CD4-positive, alpha-beta T cell treated with Interleukin-15 for 4 hours (primary cell): ENCODE measurements around the gene MGAT4A.

Experiments used
- DNase-seq: peaks from one replicate; pipeline ENCODE4 v3.0.0-alpha.2; 2020; ENCODE audit warnings: low spot score

The MGAT4A gene

GRCh38 chr2:98731041-98731893, at the start of gene MGAT4A:
Gene MGAT4A (minus strand): TSS chr2:98731132. CDS start chr2:98726332, 4,800 bp downstream.
- DNase-seq: peak; percentile 79

DNA sequence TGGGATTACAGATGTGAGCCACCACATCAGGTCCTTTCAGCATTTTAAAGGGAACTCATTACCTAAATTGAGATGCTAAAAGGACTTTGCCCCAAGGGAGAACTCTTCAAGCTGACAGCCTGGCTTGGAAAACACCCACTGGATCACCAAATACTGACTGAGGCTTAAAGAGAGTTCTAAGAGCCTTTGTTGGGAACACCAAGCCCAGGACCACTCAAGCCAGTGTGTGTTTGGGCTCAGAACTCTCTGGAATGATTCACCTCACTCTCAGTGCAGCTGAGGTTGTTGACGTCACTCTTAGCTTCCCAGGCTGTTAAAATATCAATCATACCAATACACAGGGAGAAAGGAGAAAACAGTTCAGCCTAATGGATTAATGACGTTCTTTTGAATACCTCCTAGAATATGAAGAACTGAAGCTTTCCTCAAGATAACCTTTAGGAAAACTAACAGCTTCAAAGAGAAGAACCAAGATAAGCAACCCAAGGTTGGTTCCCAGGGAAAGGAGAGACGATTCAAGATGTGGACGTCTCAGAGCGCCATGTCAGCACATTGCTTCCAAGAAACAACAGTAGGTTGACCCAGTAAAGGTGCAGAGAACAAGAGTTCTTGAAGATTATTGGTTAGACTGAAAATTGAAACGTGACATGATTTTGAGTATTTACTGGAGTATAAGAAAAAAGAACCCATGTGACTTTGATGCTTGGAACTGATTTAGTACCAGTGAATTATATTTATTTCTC, 48.0 kb upstream of the MGAT4A start:
- no peak for DNase-seq

GRCh38 chr2:98778151-98778550, 47.2 kb upstream of the MGAT4A start:
- DNase-seq: no peak

- no peak for DNase-seq
These were observed 46.8 kb upstream of the MGAT4A start for GRCh38 chr2:98777710-98778109.

DNA sequence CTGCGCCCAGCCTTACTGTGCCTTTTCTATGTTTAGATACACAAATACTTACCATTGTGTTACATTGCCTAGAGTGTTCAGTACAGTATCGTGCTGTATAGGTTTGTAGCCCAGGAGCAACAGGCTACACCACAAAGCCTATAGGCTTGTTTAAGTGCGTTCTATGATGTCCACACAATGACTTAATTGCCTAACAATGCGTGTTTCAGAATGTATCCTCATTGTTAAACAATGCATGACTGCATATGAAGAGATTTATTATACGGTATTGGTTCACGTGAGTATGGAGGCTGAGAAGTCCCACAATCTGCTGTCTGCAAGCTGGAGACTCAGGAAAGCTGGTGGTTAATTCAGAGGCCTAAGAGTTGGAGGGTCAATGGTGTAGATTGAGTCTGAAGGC, 46.1 kb upstream of the MGAT4A start:
- DNase-seq: no peak

- DNase-seq: no peak
These were observed 45.2 kb upstream of the MGAT4A start for GRCh38 chr2:98776136-98776535.

GRCh38 chr2:98775146-98775986, 44.4 kb upstream of the MGAT4A start:
- no peak for DNase-seq

GRCh38 chr2:98773907-98774306, 43.0 kb upstream of the MGAT4A start:
- DNase-seq: no peak

DNA sequence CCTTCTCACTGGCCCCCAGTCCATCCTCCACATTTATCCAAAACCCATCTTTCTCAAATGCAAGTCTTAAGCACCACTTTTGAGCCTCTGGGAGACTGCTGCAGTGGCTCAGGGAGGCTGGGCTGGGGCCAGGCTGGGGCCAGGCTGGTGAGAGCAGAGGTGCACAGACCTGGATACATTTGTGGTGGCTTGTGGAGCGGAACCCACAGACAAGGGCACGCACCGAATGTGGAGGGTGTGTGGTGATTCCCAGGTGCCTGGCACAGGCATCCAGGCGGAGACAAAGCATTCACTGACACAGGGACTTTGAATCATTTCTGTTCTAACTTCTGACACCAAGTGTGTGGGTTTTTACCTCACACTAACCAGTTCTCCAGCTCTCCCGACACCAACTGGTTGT, 42.2 kb upstream of the MGAT4A start:
- DNase-seq: no peak

DNA sequence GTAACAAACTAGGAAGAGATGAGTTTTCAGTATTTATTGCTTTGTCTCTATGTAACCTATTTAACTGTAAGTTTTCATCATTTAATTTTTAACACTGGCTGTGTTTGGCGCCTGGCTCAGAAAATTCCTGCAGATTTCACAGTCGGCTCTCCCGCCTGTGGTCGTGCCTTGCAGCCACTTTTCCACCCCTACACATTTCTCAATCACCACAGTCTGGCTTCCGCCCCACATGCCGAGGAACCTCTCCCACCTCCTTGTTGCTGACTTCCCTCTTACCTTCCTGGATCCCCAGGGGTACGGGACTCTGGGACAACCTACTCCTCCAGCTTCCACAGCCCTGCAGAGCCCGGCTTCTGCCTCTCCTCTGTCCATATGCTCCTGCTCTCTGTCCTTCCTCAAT, 41.6 kb upstream of the MGAT4A start:
- no peak for DNase-seq

DNA sequence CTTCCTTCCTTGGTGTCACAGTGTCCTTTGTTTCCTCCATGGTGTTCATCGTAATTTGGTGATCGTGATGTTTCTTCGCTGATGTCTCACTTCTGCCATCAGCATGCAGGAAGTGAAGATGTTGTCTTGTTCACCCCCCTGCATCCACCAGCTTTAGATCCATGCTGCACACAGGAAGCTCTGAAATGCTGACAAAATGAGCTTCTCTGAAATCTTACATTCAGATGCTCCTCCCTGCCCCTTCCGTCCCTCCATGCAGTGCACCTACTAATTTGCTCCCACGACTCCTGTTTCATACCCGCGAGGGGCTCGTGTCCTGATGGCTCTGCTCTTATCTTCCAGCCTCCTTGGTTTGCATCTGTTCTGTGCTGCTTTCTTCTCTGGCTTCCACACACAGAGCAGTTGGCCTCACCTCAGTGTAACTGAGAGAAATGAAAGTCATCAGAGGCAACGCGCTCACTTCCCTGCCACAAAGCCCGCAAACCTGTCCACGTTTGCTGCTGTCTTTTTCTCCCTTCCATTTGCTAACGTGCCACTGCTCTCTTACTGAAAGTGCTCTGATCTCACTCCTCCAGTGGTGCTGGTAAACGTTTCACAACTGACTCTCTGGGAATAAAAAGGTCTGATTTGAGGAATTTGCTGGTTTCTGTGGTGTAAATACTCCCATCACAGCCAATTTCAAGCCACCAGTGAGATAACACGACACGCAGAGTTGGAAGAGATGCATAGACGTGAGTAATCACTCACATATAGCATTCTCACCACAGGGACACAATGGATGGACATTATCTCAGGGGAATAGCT, 41.0 kb upstream of the MGAT4A start:
- peak; percentile 74 for DNase-seq

DNA sequence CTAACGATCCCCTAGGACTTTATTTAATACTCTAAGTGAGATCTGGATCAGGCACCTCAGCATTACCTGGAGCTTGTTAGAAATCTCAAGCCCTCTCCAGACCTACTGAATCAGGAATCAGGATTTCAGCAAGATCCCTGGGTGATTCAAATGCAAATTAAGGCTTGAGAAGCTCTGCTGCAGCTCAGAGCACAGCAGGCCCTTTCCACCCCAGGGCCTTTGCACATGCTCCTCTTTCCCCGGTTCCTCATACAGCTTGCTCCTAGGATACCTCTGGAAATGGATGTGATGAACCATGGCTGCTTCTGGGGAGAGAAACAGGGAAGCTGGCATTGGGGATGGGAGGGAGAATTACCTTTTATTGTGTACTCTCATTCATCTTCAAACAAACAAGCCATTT, 40.3 kb upstream of the MGAT4A start:
- DNase-seq: no peak

DNA sequence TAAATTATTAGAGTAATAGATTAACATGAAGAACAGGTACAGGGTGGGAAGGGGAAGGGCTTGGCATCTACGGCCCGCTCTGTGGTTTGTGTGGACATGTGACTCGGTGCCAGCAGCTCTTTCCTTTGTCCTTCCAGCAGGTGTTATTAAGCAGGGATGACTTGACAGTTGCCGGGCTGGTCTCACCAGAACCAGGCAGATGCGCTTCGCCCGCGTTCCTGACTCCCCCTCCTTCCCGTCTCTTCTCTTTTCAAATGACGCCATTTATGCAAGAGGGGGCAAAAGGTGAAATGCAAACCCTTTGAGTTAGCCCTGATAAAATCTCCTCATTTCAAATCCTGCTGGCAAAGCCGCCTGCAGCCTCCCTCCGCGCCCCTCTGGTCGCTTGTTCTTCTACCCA, 38.9 kb upstream of the MGAT4A start:
- peak; percentile 24 for DNase-seq

GRCh38 chr2:98769114-98769476, 38.2 kb upstream of the MGAT4A start:
- DNase-seq: no peak

GRCh38 chr2:98768384-98769113, 37.6 kb upstream of the MGAT4A start:
- peak; percentile 55 for DNase-seq

GRCh38 chr2:98764499-98764898, 33.6 kb upstream of the MGAT4A start:
- DNase-seq: no peak

- DNase-seq: no peak
These were observed 32.4 kb upstream of the MGAT4A start for GRCh38 chr2:98763209-98763951.

DNA sequence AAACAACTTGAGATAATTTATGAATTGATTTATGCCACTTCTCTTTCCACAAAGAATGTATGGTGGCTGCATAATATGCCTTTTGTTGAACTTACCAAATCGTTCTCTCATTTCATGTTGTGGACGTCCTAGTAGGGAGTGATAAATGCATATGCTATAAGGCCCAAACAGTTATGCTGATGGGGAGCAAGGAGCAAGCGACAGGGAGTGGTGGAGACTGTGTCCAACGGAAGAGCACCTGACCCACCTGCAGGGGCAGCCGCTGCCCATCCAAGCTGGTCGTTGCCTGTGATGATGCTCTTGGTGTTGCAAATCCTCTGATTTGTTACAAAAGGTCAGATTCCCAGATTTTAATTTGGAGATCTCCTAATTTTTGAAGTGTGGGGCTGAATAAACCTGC, 31.0 kb upstream of the MGAT4A start:
- no peak for DNase-seq

GRCh38 chr2:98761267-98761781, 30.4 kb upstream of the MGAT4A start:
- peak; percentile 62 for DNase-seq
